OCI-LY7 (cell line): ENCODE data around the gene SYT2.

Experiments used
- EZH2phosphoT487 ChIP-seq: fragments of 200-600 bp; sonication (generic); IDR thresholded peaks from 2 replicates; pipeline ENCODE4 v1.6.1; 2018; ENCODE audit warnings: low read depth, borderline replicate concordance, mild to moderate bottlenecking, mixed run types, antibody characterized with exemption, low read length, moderate library complexity, mixed read lengths
- TF ChIP-seq, protein P1 (sequence below): fragments of 200-600 bp; sonication (generic); conservative IDR thresholded peaks from 2 replicates; pipeline ENCODE4 v1.5.1; 2014; ENCODE audit warnings: mild to moderate bottlenecking, antibody characterized with exemption, low read length, moderate library complexity, mixed read lengths

DNA sequence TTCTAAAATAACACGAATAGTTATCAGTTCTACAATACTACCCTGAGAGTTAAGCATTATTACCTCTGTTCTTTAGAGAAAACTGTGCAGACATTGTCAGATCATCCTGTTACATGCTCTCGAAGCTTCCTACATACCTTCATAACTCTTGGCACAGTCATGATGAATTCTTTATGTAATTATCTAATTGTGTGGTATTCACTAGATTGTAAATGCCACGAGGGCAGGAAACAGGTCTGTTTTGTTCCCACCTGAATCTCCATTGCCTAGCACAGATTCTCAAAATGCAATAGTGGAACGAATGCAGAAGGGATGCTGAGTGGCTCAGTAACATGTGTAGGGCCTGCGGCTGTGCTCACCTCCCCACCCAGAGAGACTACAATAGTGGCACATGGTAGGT is 3.4 kb downstream of the SYT2 start:
- TF ChIP-seq, protein P1, sequence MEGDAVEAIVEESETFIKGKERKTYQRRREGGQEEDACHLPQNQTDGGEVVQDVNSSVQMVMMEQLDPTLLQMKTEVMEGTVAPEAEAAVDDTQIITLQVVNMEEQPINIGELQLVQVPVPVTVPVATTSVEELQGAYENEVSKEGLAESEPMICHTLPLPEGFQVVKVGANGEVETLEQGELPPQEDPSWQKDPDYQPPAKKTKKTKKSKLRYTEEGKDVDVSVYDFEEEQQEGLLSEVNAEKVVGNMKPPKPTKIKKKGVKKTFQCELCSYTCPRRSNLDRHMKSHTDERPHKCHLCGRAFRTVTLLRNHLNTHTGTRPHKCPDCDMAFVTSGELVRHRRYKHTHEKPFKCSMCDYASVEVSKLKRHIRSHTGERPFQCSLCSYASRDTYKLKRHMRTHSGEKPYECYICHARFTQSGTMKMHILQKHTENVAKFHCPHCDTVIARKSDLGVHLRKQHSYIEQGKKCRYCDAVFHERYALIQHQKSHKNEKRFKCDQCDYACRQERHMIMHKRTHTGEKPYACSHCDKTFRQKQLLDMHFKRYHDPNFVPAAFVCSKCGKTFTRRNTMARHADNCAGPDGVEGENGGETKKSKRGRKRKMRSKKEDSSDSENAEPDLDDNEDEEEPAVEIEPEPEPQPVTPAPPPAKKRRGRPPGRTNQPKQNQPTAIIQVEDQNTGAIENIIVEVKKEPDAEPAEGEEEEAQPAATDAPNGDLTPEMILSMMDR: no peak
- no peak for TF ChIP-seq EZH2phosphoT487
